Ovary (tissue), 3 donors: ENCODE data around the gene FOLR3.

Source experiments
- POLR2A ChIP-seq: fragments of 450-650 bp; IDR thresholded peaks from one replicate; pipeline ENCODE4 v1.6.1; 2017; ENCODE audit warnings: antibody characterized with exemption, mild to moderate bottlenecking, moderate library complexity
- TF ChIP-seq, protein P1 (sequence below), 3 donors: fragments of 450-650 bp in 2 of 3; fragments of 200-600 bp in 1 of 3; IDR thresholded peaks; one replicate each; pipeline versions ENCODE4 v1.5.1 to v1.8.0; 2016 to 2022; ENCODE audit warnings: antibody characterized with exemption in 3 of 3, mild to moderate bottlenecking in 1 of 3
- donor health status: DM: no; HTN: no; CAD: no.

DNA sequence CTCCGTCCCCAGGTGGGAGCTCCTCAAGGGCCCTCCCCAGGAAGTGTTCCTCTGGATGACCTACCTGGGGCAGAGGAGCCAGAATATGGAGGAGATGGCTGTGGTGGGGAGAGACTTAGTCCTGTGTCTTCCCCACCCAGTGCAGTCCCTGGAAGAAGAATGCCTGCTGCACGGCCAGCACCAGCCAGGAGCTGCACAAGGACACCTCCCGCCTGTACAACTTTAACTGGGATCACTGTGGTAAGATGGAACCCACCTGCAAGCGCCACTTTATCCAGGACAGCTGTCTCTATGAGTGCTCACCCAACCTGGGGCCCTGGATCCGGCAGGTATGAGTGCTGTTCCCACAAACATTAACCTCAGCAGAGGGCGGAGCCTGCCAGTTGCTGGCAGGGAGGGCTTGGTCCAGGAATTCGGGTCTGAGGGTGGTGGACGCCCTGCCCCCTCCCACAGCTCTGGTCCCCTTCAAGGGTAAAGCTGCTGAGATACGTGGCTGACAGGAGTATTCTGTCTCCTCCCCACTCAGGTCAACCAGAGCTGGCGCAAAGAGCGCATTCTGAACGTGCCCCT is 3.4 kb downstream of the FOLR3 start:
- TF ChIP-seq, protein P1, sequence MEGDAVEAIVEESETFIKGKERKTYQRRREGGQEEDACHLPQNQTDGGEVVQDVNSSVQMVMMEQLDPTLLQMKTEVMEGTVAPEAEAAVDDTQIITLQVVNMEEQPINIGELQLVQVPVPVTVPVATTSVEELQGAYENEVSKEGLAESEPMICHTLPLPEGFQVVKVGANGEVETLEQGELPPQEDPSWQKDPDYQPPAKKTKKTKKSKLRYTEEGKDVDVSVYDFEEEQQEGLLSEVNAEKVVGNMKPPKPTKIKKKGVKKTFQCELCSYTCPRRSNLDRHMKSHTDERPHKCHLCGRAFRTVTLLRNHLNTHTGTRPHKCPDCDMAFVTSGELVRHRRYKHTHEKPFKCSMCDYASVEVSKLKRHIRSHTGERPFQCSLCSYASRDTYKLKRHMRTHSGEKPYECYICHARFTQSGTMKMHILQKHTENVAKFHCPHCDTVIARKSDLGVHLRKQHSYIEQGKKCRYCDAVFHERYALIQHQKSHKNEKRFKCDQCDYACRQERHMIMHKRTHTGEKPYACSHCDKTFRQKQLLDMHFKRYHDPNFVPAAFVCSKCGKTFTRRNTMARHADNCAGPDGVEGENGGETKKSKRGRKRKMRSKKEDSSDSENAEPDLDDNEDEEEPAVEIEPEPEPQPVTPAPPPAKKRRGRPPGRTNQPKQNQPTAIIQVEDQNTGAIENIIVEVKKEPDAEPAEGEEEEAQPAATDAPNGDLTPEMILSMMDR (IDR thresholded peaks at IDR 0.05), result no peak
- TF ChIP-seq POLR2A, result no peak
